ENCODE measurements around the gene CLPTM1L.

CLPTM1L gene

GRCh38 chr5:1371218-1371971 lies 26.5 kb upstream of the CLPTM1L start:
- H3K27ac ChIP-seq (replicated peaks; ENCODE audit: low read length): no peak overlapping the region
- DNase-seq (ENCODE audit: low spot score): no peak
- no peak overlapping the region for H3K4ac ChIP-seq (ENCODE audit: low read length)
- no peaks in the 10 kb centered on the region for H3K36me3 ChIP-seq (replicated peaks in 1 of 2; ENCODE audit: control insufficient read depth in 2 of 2, insufficient read depth in 2 of 2, low read length in 2 of 2)
- no peak overlapping the region for H3K4me2 ChIP-seq (ENCODE audit: insufficient read depth, low read length, poor library complexity, severe bottlenecking)
- H3K79me1 ChIP-seq (ENCODE audit: low read depth, low read length): no peaks in the 10 kb centered on the region
- no peak overlapping the region for H4K91ac ChIP-seq (ENCODE audit: low read depth, low read length, poor library complexity)
- H3K9ac ChIP-seq (ENCODE audit: low read depth, low read length, poor library complexity): no peak overlapping the region
- H2BK5ac ChIP-seq (ENCODE audit: low read length): no peak overlapping the region
- WGBS, 2 donors (ENCODE audit: extremely low coverage in 2 of 2, insufficient read length in 2 of 2, insufficient replicate concordance in 1 of 2): no CpG with 5 or more reads among the region's 13 CpGs
- no peak overlapping the region for H2BK12ac ChIP-seq (ENCODE audit: low read length)
- H3K18ac ChIP-seq (ENCODE audit: low read length): no peak overlapping the region
- no peak overlapping the region for H3K14ac ChIP-seq (ENCODE audit: low read length)
- no peak overlapping the region for H2AK5ac ChIP-seq (ENCODE audit: low read depth, low read length)
- no peak overlapping the region for H2BK15ac ChIP-seq (ENCODE audit: low read length)
- H3K4me1 ChIP-seq (ENCODE audit: control insufficient read depth in 2 of 2, insufficient read depth in 1 of 2, low read depth in 1 of 2, low read length in 2 of 2): no peaks in the 10 kb centered on the region
- no peak overlapping the region for H3K23ac ChIP-seq (ENCODE audit: low read depth, low read length, poor library complexity)
- peaks cover 0 to 62% (median 0%) of the 10 kb centered on the region in 3 experiments for H3K27me3 ChIP-seq (ENCODE audit: control insufficient read depth in 3 of 3, insufficient read depth in 3 of 3, low read depth in 1 of 3, low read length in 3 of 3)
- H2AFZ ChIP-seq (ENCODE audit: low read length): no peak overlapping the region
- H4K8ac ChIP-seq (ENCODE audit: low read depth, low read length): no peak overlapping the region
- no peak overlapping the region for H3K4me3 ChIP-seq (ENCODE audit: low read length in 2 of 2)
- no peak overlapping the region for H2BK120ac ChIP-seq (ENCODE audit: low read depth, low read length)
- H3K9me3 ChIP-seq (replicated peaks in 1 of 2; ENCODE audit: control insufficient read depth in 2 of 2, insufficient read depth in 1 of 2, low read depth in 1 of 2, low read length in 2 of 2): no peaks in the 10 kb centered on the region

- no peak overlapping the region for H3K4me3 ChIP-seq (ENCODE audit: low read length in 2 of 2)
- H2BK120ac ChIP-seq (ENCODE audit: low read depth, low read length): no peak overlapping the region
- H4K91ac ChIP-seq (ENCODE audit: low read depth, low read length, poor library complexity): no peak overlapping the region
- no CpG with 5 or more reads among the region's 7 CpGs for WGBS, 2 donors (ENCODE audit: extremely low coverage in 2 of 2, insufficient read length in 2 of 2, insufficient replicate concordance in 1 of 2)
- H3K14ac ChIP-seq (ENCODE audit: low read length): no peak overlapping the region
- H3K36me3 ChIP-seq (replicated peaks in 1 of 2; ENCODE audit: control insufficient read depth in 2 of 2, insufficient read depth in 2 of 2, low read length in 2 of 2): no peaks in the 10 kb centered on the region
- H2AFZ ChIP-seq (ENCODE audit: low read length): no peak overlapping the region
- H2BK12ac ChIP-seq (ENCODE audit: low read length): no peak overlapping the region
- H3K9me3 ChIP-seq (replicated peaks in 1 of 2; ENCODE audit: control insufficient read depth in 2 of 2, insufficient read depth in 1 of 2, low read depth in 1 of 2, low read length in 2 of 2): no peaks in the 10 kb centered on the region
- no peak for DNase-seq (ENCODE audit: low spot score)
- H2BK15ac ChIP-seq (ENCODE audit: low read length): no peak overlapping the region
- no peaks in the 10 kb centered on the region for H3K79me1 ChIP-seq (ENCODE audit: low read depth, low read length)
- H3K4me1 ChIP-seq (ENCODE audit: control insufficient read depth in 2 of 2, insufficient read depth in 1 of 2, low read depth in 1 of 2, low read length in 2 of 2): no peaks in the 10 kb centered on the region
- no peak overlapping the region for H3K27ac ChIP-seq (replicated peaks; ENCODE audit: low read length)
- peaks cover 0 to 60% (median 0%) of the 10 kb centered on the region in 3 experiments for H3K27me3 ChIP-seq (ENCODE audit: control insufficient read depth in 3 of 3, insufficient read depth in 3 of 3, low read depth in 1 of 3, low read length in 3 of 3)
- H4K8ac ChIP-seq (ENCODE audit: low read depth, low read length): no peak overlapping the region
- no peak overlapping the region for H2BK5ac ChIP-seq (ENCODE audit: low read length)
- H3K9ac ChIP-seq (ENCODE audit: low read depth, low read length, poor library complexity): no peak overlapping the region
- H3K4ac ChIP-seq (ENCODE audit: low read length): no peak overlapping the region
- H2AK5ac ChIP-seq (ENCODE audit: low read depth, low read length): no peak overlapping the region
- H3K23ac ChIP-seq (ENCODE audit: low read depth, low read length, poor library complexity): no peak overlapping the region
- no peak overlapping the region for H3K4me2 ChIP-seq (ENCODE audit: insufficient read depth, low read length, poor library complexity, severe bottlenecking)
- no peak overlapping the region for H3K18ac ChIP-seq (ENCODE audit: low read length)
These were observed 25.1 kb upstream of the CLPTM1L start for GRCh38 chr5:1370006-1370405.

- Histone ChIP-seq H3K36me3 (replicated peaks in 1 of 2; ENCODE audit: control insufficient read depth in 2 of 2, insufficient read depth in 2 of 2, low read length in 2 of 2) (no peaks in the 10 kb centered on the region), H4K91ac (ENCODE audit: low read depth, low read length, poor library complexity) (no peak overlapping the region), H3K4ac (ENCODE audit: low read length) (no peak overlapping the region), H3K14ac (ENCODE audit: low read length) (no peak overlapping the region), H3K27me3 (ENCODE audit: control insufficient read depth in 3 of 3, insufficient read depth in 3 of 3, low read depth in 1 of 3, low read length in 3 of 3) (peaks cover 0 to 57% (median 0%) of the 10 kb centered on the region in 3 experiments), H4K8ac (ENCODE audit: low read depth, low read length) (no peak overlapping the region), H2BK15ac (ENCODE audit: low read length) (no peak overlapping the region), H3K27ac (replicated peaks; ENCODE audit: low read length) (no peak overlapping the region), H3K9ac (ENCODE audit: low read depth, low read length, poor library complexity) (no peak overlapping the region), H3K4me2 (ENCODE audit: insufficient read depth, low read length, poor library complexity, severe bottlenecking) (no peak overlapping the region), H3K4me1 (ENCODE audit: control insufficient read depth in 2 of 2, insufficient read depth in 1 of 2, low read depth in 1 of 2, low read length in 2 of 2) (no peaks in the 10 kb centered on the region), H3K9me3 (replicated peaks in 1 of 2; ENCODE audit: control insufficient read depth in 2 of 2, insufficient read depth in 1 of 2, low read depth in 1 of 2, low read length in 2 of 2) (no peaks in the 10 kb centered on the region), H3K4me3 (ENCODE audit: low read length in 2 of 2) (no peak overlapping the region), H2BK12ac (ENCODE audit: low read length) (no peak overlapping the region), H2AFZ (ENCODE audit: low read length) (no peak overlapping the region), H3K23ac (ENCODE audit: low read depth, low read length, poor library complexity) (no peak overlapping the region), H2AK5ac (ENCODE audit: low read depth, low read length) (no peak overlapping the region), H2BK5ac (ENCODE audit: low read length) (no peak overlapping the region), H3K79me1 (ENCODE audit: low read depth, low read length) (no peaks in the 10 kb centered on the region), H2BK120ac (ENCODE audit: low read depth, low read length) (no peak overlapping the region), H3K18ac (ENCODE audit: low read length) (no peak overlapping the region)
- WGBS, 2 donors (ENCODE audit: extremely low coverage in 2 of 2, insufficient read length in 2 of 2, insufficient replicate concordance in 1 of 2): no CpG with 5 or more reads among the region's 4 CpGs
- DNase-seq (ENCODE audit: low spot score): no peak
These were observed 23.9 kb upstream of the CLPTM1L start for GRCh38 chr5:1368756-1369155.

- WGBS, 2 donors (ENCODE audit: extremely low coverage in 2 of 2, insufficient read length in 2 of 2, insufficient replicate concordance in 1 of 2): no CpG with 5 or more reads among the region's 7 CpGs
- peaks cover 0 to 62% (median 0%) of the 10 kb centered on the region in 3 experiments for H3K27me3 ChIP-seq (ENCODE audit: control insufficient read depth in 3 of 3, insufficient read depth in 3 of 3, low read depth in 1 of 3, low read length in 3 of 3)
- H3K9ac ChIP-seq (ENCODE audit: low read depth, low read length, poor library complexity): no peak overlapping the region
These were observed 23.3 kb upstream of the CLPTM1L start for GRCh38 chr5:1368236-1368635.

More at GRCh38 chr5:1368236-1368635, 23.3 kb upstream of the CLPTM1L start:
- Histone ChIP-seq H2BK12ac (ENCODE audit: low read length) (no peak overlapping the region), H3K36me3 (replicated peaks in 1 of 2; ENCODE audit: control insufficient read depth in 2 of 2, insufficient read depth in 2 of 2, low read length in 2 of 2) (no peaks in the 10 kb centered on the region), H2AK5ac (ENCODE audit: low read depth, low read length) (no peak overlapping the region), H3K27ac (replicated peaks; ENCODE audit: low read length) (no peak overlapping the region), H3K9me3 (replicated peaks in 1 of 2; ENCODE audit: control insufficient read depth in 2 of 2, insufficient read depth in 1 of 2, low read depth in 1 of 2, low read length in 2 of 2) (no peaks in the 10 kb centered on the region), H3K14ac (ENCODE audit: low read length) (no peak overlapping the region), H2BK5ac (ENCODE audit: low read length) (no peak overlapping the region), H3K4me3 (ENCODE audit: low read length in 2 of 2) (no peak overlapping the region), H3K18ac (ENCODE audit: low read length) (no peak overlapping the region), H2BK120ac (ENCODE audit: low read depth, low read length) (no peak overlapping the region), H4K8ac (ENCODE audit: low read depth, low read length) (no peak overlapping the region), H4K91ac (ENCODE audit: low read depth, low read length, poor library complexity) (no peak overlapping the region), H3K4ac (ENCODE audit: low read length) (no peak overlapping the region), H3K79me1 (ENCODE audit: low read depth, low read length) (no peaks in the 10 kb centered on the region), H2AFZ (ENCODE audit: low read length) (no peak overlapping the region), H2BK15ac (ENCODE audit: low read length) (no peak overlapping the region), H3K4me2 (ENCODE audit: insufficient read depth, low read length, poor library complexity, severe bottlenecking) (no peak overlapping the region), H3K4me1 (ENCODE audit: control insufficient read depth in 2 of 2, insufficient read depth in 1 of 2, low read depth in 1 of 2, low read length in 2 of 2) (no peaks in the 10 kb centered on the region), H3K23ac (ENCODE audit: low read depth, low read length, poor library complexity) (no peak overlapping the region)
- DNase-seq (ENCODE audit: low spot score): no peak
